ENCODE data around the gene KIF2A. TPM values are rescaled to one million over a fixed set of nuclear protein-coding genes. Genes with fewer than 3 reads are reported as not detected.

The KIF2A gene
- total and polyA plus RNA-seq, 2 of the 13 experiments (the other 11 are each of a cell fraction or from before 2014, with no cell fraction given), result 8.5 to 19.2 TPM

DNA sequence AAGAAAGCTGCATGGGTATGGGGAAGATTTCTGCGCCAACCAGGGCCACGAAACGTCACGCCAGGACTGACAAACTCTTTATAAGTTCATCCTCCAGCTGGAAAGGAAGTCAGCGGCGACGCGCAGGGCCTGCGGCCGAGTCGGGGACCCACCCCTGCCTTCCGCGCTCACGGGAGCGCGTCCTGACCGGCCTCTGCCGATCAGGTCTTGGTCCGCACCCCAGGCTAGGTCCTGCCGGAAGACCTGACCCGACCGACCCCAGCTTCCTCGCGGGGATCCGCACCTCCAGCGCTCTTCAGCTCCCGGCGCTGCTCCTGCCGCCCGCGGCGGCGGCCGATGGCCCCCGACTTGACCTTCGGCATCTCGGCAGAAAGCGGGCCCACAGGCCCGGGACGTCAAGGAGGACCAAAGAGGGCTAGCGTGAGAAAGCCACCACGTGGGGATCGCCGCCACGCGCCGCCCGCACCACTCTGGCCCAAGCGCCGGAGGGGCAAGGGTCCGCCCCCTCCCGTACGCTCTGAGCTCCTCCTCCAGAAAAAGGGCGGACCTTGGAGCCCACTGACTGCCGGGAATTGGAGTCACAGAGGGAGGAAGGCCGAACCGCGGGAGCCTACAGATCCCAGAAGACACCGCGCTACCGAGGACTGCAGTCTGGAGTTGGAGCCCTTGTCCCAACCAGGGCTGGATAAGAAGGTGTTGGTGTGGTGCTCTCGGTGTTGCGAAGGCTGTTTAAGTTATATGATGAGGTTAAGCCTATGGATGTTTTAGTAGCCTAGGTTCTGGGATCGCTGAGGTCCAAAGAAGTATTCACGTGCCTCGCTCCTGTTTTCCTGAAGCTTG is 97.6 kb downstream of the KIF2A start, which contains the start of gene DIMT1 (continued):
- TF ChIP-seq, protein P1, sequence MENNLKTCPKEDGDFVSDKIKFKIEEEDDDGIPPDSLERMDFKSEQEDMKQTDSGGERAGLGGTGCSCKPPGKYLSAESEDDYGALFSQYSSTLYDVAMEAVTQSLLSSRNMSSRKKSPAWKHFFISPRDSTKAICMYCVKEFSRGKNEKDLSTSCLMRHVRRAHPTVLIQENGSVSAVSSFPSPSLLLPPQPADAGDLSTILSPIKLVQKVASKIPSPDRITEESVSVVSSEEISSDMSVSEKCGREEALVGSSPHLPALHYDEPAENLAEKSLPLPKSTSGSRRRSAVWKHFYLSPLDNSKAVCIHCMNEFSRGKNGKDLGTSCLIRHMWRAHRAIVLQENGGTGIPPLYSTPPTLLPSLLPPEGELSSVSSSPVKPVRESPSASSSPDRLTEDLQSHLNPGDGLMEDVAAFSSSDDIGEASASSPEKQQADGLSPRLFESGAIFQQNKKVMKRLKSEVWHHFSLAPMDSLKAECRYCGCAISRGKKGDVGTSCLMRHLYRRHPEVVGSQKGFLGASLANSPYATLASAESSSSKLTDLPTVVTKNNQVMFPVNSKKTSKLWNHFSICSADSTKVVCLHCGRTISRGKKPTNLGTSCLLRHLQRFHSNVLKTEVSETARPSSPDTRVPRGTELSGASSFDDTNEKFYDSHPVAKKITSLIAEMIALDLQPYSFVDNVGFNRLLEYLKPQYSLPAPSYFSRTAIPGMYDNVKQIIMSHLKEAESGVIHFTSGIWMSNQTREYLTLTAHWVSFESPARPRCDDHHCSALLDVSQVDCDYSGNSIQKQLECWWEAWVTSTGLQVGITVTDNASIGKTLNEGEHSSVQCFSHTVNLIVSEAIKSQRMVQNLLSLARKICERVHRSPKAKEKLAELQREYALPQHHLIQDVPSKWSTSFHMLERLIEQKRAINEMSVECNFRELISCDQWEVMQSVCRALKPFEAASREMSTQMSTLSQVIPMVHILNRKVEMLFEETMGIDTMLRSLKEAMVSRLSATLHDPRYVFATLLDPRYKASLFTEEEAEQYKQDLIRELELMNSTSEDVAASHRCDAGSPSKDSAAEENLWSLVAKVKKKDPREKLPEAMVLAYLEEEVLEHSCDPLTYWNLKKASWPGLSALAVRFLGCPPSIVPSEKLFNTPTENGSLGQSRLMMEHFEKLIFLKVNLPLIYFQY (CRISPR knock-in tag; IDR thresholded peaks at IDR 0.05; ENCODE audit: borderline replicate concordance), result peak; percentile 94
- no peak for TF ChIP-seq SSRP1 (CRISPR knock-in tag; IDR thresholded peaks at IDR 0.05)
- no peak for TF ChIP-seq SP1 (IDR thresholded peaks at IDR 0.05)
- peak; percentile 82 for TF ChIP-seq SP1 (CRISPR knock-in tag; IDR thresholded peaks at IDR 0.05)
- peak; percentile 66 for TF ChIP-seq SP5 (CRISPR knock-in tag; IDR thresholded peaks at IDR 0.05; ENCODE audit: borderline replicate concordance, low read depth)
- peak; percentile 85 for TF ChIP-seq HCFC1 (IDR thresholded peaks at IDR 0.05; ENCODE audit: low read depth, low read length)
- TF ChIP-seq ZNF383 (CRISPR knock-in tag; IDR thresholded peaks at IDR 0.05; ENCODE audit: borderline replicate concordance), result no peak
- peak; percentile 91; the same call in 1 of the 2 replicates for TF ChIP-seq NFKB2 (CRISPR knock-in tag; IDR thresholded peaks at IDR 0.05; ENCODE audit: borderline replicate concordance)
- TF ChIP-seq, protein P2, sequence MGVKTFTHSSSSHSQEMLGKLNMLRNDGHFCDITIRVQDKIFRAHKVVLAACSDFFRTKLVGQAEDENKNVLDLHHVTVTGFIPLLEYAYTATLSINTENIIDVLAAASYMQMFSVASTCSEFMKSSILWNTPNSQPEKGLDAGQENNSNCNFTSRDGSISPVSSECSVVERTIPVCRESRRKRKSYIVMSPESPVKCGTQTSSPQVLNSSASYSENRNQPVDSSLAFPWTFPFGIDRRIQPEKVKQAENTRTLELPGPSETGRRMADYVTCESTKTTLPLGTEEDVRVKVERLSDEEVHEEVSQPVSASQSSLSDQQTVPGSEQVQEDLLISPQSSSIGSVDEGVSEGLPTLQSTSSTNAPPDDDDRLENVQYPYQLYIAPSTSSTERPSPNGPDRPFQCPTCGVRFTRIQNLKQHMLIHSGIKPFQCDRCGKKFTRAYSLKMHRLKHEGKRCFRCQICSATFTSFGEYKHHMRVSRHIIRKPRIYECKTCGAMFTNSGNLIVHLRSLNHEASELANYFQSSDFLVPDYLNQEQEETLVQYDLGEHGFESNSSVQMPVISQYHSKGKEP (CRISPR knock-in tag; IDR thresholded peaks at IDR 0.05), result no peak
- TF ChIP-seq MXD4 (CRISPR knock-in tag; IDR thresholded peaks at IDR 0.05), result peak; percentile 97
- peak; percentile 71 for TF ChIP-seq FOXO1 (CRISPR knock-in tag; IDR thresholded peaks at IDR 0.05)
- TF ChIP-seq SMAD3 (CRISPR knock-in tag; IDR thresholded peaks at IDR 0.05), result peak; percentile 56; the same call in 1 of the 2 replicates
- TF ChIP-seq ZBTB20 (CRISPR knock-in tag; IDR thresholded peaks at IDR 0.05; ENCODE audit: borderline replicate concordance, low read depth), result peak; percentile 33; the same call in 1 of the 2 replicates
- no peak for TF ChIP-seq ZBTB1 (CRISPR knock-in tag; IDR thresholded peaks at IDR 0.05; ENCODE audit: borderline replicate concordance)
- TF ChIP-seq, protein P3, sequence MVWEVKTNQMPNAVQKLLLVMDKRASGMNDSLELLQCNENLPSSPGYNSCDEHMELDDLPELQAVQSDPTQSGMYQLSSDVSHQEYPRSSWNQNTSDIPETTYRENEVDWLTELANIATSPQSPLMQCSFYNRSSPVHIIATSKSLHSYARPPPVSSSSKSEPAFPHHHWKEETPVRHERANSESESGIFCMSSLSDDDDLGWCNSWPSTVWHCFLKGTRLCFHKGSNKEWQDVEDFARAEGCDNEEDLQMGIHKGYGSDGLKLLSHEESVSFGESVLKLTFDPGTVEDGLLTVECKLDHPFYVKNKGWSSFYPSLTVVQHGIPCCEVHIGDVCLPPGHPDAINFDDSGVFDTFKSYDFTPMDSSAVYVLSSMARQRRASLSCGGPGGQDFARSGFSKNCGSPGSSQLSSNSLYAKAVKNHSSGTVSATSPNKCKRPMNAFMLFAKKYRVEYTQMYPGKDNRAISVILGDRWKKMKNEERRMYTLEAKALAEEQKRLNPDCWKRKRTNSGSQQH (CRISPR knock-in tag; IDR thresholded peaks at IDR 0.05; ENCODE audit: low read depth), result peak; percentile 84
- TF ChIP-seq ZFP1 (CRISPR knock-in tag; IDR thresholded peaks at IDR 0.05), result peak; percentile 80
- no peak for TF ChIP-seq ZNF382 (CRISPR knock-in tag; IDR thresholded peaks at IDR 0.05; ENCODE audit: borderline replicate concordance)
- TF ChIP-seq, protein P4, sequence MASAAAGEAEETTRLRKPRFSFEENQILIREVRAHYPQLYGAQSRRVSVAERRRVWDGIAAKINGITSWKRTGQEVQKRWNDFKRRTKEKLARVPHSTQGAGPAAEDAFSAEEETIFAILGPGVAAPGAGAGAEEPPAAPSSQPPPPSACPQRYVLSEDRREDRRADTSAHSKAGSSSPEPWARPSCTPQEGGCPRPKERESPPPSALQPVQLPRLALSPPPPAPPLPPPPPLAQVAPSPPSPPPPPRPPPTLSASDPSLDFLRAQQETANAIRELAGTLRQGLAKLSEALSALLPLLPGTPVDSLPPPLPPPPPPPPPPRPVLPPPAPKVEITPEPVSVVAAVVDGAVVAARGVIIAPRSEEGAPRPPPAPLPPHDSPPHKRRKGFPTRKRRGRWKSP (CRISPR knock-in tag; IDR thresholded peaks at IDR 0.05), result peak; percentile 87; the same call in 1 of the 2 replicates
- TF ChIP-seq ZFP36 (IDR thresholded peaks at IDR 0.05; ENCODE audit: borderline replicate concordance, low read depth, low read length, partially characterized antibody), result no peak
- TF ChIP-seq FOXC1 (CRISPR knock-in tag; IDR thresholded peaks at IDR 0.05; ENCODE audit: borderline replicate concordance), result peak; percentile 98
- TF ChIP-seq KLF15 (CRISPR knock-in tag; IDR thresholded peaks at IDR 0.05; ENCODE audit: borderline replicate concordance), result no peak
